GM23338 (cell line): ENCODE data around the gene MUC5AC.

Experiments
- CREB1 ChIP-seq: fragments of 250-450 bp; sonication (Bioruptor Pico); IDR thresholded peaks from 2 replicates; pipeline ENCODE4 v1.5.0; 2020; ENCODE audit warnings: low read depth, mild to moderate bottlenecking, moderate library complexity
- CTCF ChIP-seq, 2 experiments: fragments of 200-600 bp in 1 of 2; sonication (generic) in 1 of 2; conservative IDR thresholded peaks; 2 replicates each; pipeline versions ENCODE4 v1.5.1 to v1.6.1; 2016 to 2017; ENCODE audit warnings: antibody characterized with exemption in 2 of 2, low read depth in 2 of 2, mild to moderate bottlenecking in 2 of 2, moderate library complexity in 1 of 2
- EZH2 ChIP-seq: fragments of 200-600 bp; sonication (generic); IDR thresholded peaks from one replicate; pipeline ENCODE4 v1.8.0; 2017; ENCODE audit warnings: antibody characterized with exemption, mild to moderate bottlenecking, low read depth; ENCODE audit not compliant: unreplicated experiment
- EZH2phosphoT487 ChIP-seq: fragments of 200-600 bp; sonication (generic); IDR thresholded peaks from one replicate; pipeline ENCODE4 v1.8.1; 2018; ENCODE audit warnings: antibody characterized with exemption; ENCODE audit not compliant: unreplicated experiment
- JUNB ChIP-seq: IDR thresholded peaks from one replicate; pipeline ENCODE4 v1.6.1; 2016; ENCODE audit warnings: antibody characterized with exemption; ENCODE audit not compliant: unreplicated experiment
- NANOG ChIP-seq: IDR thresholded peaks from 2 replicates; pipeline ENCODE4 v1.6.1; 2016; ENCODE audit warnings: antibody characterized with exemption, borderline replicate concordance
- POLR2AphosphoS5 ChIP-seq: IDR thresholded peaks from 2 replicates; pipeline ENCODE4 v1.6.1; 2016; ENCODE audit warnings: antibody characterized with exemption, low read depth
- REST ChIP-seq: IDR thresholded peaks from one replicate; pipeline ENCODE4 v1.6.1; 2018; ENCODE audit warnings: antibody characterized with exemption; ENCODE audit not compliant: unreplicated experiment
- ZNF114 ChIP-seq: fragments of 250-450 bp; sonication (Bioruptor Pico); IDR thresholded peaks from 2 replicates; pipeline ENCODE4 v1.5.0; 2020; ENCODE audit warnings: mild to moderate bottlenecking, moderate library complexity
- ZNF462 ChIP-seq: fragments of 250-450 bp; sonication (Bioruptor Pico); IDR thresholded peaks from 2 replicates; pipeline ENCODE4 v1.5.0; 2020; ENCODE audit warnings: mild to moderate bottlenecking, moderate library complexity

GRCh38 chr11:1197431-1197885 is 39.7 kb downstream of the MUC5AC start:
- TF ChIP-seq CTCF (conservative IDR thresholded peaks at IDR 0.05; ENCODE audit: low read depth in 2 of 2) (no peak), REST (no peak), CREB1 (CRISPR knock-in tag) (no peak), EZH2 (no peak), POLR2AphosphoS5 (no peak), ZNF462 (CRISPR knock-in tag) (no peak), EZH2phosphoT487 (no peak), ZNF114 (no peak), NANOG (no peak), JUNB (no peak)
